ENCODE measurements around the gene LMBRD1.
"Not testable (repeated sequence)": the region's sequence is repeated elsewhere in the genome, so short reads cannot be mapped to it uniquely, and the experiment has no call there.

The LMBRD1 gene

DNA sequence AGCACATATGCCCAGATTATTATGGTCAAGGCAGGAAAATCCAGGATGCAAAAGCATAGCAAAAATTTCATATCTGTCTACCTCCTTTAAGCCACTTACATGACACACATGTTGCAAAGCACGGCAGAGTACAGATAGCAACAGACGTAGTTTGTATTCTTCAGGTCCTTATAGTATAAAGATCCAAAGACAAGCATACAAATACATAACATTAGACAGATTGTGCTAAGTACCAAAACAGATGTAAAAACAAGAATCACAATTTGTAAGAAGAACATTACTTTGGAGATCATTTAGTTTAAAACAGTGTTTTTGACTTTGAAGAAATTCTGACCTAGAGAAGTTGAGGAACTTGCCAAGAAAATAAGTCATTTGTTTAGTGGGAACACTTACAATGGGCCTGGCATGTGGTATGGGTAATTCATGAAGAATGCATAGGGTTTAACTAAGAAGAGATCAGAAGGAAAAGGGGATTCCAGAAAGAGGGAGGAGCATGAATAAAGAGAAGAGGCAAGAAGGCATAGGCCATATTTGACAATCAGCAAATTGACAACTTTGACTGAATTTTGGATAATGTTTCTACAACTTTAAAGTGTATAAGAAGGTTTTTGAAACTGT, 30.6 kb upstream of the LMBRD1 start:
- TF ChIP-seq, protein P1, sequence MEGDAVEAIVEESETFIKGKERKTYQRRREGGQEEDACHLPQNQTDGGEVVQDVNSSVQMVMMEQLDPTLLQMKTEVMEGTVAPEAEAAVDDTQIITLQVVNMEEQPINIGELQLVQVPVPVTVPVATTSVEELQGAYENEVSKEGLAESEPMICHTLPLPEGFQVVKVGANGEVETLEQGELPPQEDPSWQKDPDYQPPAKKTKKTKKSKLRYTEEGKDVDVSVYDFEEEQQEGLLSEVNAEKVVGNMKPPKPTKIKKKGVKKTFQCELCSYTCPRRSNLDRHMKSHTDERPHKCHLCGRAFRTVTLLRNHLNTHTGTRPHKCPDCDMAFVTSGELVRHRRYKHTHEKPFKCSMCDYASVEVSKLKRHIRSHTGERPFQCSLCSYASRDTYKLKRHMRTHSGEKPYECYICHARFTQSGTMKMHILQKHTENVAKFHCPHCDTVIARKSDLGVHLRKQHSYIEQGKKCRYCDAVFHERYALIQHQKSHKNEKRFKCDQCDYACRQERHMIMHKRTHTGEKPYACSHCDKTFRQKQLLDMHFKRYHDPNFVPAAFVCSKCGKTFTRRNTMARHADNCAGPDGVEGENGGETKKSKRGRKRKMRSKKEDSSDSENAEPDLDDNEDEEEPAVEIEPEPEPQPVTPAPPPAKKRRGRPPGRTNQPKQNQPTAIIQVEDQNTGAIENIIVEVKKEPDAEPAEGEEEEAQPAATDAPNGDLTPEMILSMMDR (IDR thresholded peaks at IDR 0.05; ENCODE audit: control insufficient read depth, extremely low read depth, insufficient read depth), result no peak
- H3K4me3 ChIP-seq (ENCODE audit: low read depth, low read length), result no peak overlapping the region
- DNase-seq (ENCODE audit: low read depth), result no peak

DNA sequence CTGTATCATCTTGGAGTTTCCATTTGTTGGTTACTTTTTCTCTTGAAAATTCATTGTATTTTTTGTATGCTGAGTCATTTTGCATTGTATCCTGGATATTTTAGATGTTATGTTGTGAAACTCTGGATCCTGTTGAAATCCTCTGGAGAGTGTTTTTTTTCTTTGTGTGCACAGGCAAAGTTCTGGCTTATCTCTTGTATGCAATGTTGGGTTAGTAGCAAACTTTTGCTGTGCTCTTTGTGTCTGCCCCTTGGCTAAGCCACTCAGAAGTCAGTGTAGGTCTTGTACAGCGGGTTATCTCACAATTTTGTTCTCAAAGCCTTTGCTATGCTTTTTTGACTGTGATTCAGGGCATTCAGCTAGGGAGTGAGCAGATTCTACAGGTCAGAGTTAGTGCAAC, 29.1 kb upstream of the LMBRD1 start:
- H3K4me3 ChIP-seq (ENCODE audit: low read depth, low read length), result no peak overlapping the region
- no peak for DNase-seq (ENCODE audit: low read depth)
- TF ChIP-seq, protein P1 (IDR thresholded peaks at IDR 0.05; ENCODE audit: control insufficient read depth, extremely low read depth, insufficient read depth), result no peak

DNA sequence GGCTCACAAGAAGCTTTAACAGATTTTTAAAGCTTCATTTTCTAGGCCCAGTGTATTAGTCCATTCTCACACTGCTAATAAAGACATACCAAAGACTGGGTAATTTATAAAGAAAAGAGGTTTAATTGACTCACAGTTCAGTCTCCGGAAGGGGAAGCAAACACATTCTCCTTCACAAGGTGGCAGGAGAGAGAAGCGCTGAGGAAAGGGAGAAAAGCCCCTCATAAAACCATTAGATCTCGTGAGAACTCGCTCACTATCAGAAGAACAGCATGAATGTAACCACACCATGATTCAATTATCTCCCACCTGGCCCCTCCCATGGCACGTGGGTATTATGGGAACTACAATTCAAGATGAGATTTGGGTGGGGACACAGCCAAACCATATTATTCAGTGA, 27.5 kb upstream of the LMBRD1 start:
- not testable (repeated sequence) for H3K4me3 ChIP-seq (ENCODE audit: low read depth, low read length); DNase-seq (ENCODE audit: low read depth)

DNA sequence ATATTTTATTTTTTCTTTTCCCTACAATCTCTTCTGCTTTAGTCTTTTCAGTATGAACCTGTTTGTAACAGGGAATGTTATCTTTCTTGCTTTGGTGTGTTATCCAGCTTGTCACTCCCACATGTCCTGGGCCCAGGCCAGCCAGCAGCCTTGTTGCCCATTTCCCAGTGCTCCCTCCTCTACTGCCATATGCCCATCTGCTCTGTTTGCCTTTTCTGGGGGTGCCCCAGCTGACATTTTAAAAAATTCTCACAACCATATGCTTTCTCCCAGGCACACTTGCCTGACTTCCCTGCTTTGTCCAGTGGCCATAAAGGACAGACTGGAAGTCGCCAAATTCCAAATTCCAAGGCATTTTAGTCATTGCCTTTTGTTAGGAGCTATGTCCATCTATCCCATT, 23.6 kb upstream of the LMBRD1 start:
- DNase-seq (ENCODE audit: low read depth), result no peak
- no peak overlapping the region for H3K4me3 ChIP-seq (ENCODE audit: low read depth, low read length)
- TF ChIP-seq, protein P1 (IDR thresholded peaks at IDR 0.05; ENCODE audit: control insufficient read depth, extremely low read depth, insufficient read depth), result no peak

DNA sequence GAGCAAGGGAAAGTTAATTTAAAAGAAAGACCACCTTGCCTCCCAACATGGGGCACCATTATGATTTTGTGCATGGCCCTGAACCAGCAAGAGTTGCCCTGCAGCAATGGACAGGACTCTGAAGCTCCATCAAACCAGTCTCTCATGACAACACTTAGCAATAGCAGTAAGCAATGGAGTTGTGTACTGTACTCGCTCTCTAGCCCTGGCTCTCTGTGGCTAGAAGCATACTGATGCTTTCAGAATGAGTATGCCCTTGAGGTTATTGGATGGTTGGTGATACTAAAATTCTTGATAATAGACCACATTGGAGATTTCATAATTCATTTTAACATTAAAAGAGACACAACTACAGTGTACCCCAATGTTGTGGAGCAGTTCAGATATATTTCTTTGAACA, 23.2 kb upstream of the LMBRD1 start:
- no peak overlapping the region for H3K4me3 ChIP-seq (ENCODE audit: low read depth, low read length)
- TF ChIP-seq, protein P1 (IDR thresholded peaks at IDR 0.05; ENCODE audit: control insufficient read depth, extremely low read depth, insufficient read depth), result no peak
- no peak for DNase-seq (ENCODE audit: low read depth)

DNA sequence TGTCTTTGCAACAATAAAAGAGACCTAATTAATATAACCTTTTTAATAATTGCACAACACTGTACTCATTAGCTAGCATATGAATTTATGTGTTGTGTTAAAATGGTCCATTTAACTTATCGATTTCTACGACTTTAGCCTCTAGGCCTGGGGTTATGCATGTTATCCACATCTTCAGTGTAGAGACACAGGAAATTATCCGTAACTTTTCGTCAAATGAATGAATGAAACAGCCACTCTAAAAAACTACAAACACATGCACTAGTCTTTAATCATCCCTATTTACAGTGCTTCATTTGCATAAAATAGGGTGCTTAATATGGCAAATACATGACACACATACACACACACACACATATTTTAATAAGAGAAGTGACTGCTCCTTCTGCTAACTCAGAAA, 22.3 kb upstream of the LMBRD1 start:
- no peak overlapping the region for H3K4me3 ChIP-seq (ENCODE audit: low read depth, low read length)
- DNase-seq (ENCODE audit: low read depth), result no peak
- TF ChIP-seq, protein P1 (IDR thresholded peaks at IDR 0.05; ENCODE audit: control insufficient read depth, extremely low read depth, insufficient read depth), result no peak

DNA sequence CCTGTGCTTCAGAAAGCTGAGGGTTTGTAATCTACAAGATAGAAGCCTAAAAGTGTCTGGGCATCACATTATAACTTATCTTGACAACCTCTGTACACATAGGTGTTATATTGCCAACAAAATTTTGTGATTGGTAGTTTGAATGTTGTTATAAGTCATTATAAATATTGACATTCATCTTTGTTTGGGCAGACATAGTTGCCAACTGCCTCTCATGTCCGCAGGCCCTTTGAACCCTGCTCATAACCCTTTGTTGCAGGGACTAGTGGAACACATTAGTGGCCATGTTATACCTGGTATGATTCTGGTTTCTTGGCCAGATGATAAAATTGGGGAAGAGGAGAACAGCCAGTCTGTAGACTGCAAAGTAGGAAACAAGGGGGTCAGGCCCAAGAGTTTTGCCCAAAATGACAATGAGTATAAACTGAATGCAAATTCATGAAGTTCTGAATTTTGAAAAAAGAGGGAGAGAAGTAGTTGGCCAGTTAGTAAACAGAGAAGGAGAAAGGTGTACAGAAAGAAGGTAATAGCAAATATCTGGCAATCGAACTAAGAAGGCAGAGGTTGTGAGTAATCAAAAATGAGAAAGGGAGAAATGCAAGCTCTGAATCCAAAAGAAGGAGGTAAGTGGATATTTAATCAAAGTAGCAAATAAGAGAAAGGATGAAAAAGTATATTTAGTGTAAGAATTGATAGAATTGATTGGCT, 21.6 kb upstream of the LMBRD1 start:
- TF ChIP-seq, protein P1 (IDR thresholded peaks at IDR 0.05; ENCODE audit: control insufficient read depth, extremely low read depth, insufficient read depth), result no peak
- H3K4me3 ChIP-seq (ENCODE audit: low read depth, low read length), result no peak overlapping the region
- DNase-seq (ENCODE audit: low read depth), result peak; percentile 45
